OCI-LY7 (cell line): ENCODE data around the gene HIF1AN.

ENCODE experiments used
- CTCF ChIP-seq: fragments of 200-600 bp; sonication (generic); conservative IDR thresholded peaks from 2 replicates; pipeline ENCODE4 v1.5.1; 2014; ENCODE audit warnings: mild to moderate bottlenecking, antibody characterized with exemption, low read length, moderate library complexity, mixed read lengths
- EZH2phosphoT487 ChIP-seq: fragments of 200-600 bp; sonication (generic); IDR thresholded peaks from 2 replicates; pipeline ENCODE4 v1.6.1; 2018; ENCODE audit warnings: low read depth, borderline replicate concordance, mild to moderate bottlenecking, mixed run types, antibody characterized with exemption, low read length, moderate library complexity, mixed read lengths

GRCh38 chr10:100569687-100570481 is 34.1 kb downstream of the HIF1AN start:
- TF ChIP-seq CTCF (peak; percentile 61), EZH2phosphoT487 (no peak)
